ENCODE results near the gene TNFRSF1B. TPM values are rescaled to one million over a fixed set of nuclear protein-coding genes. Genes with fewer than 3 reads are reported as not detected.

TNFRSF1B gene
- total RNA-seq, 1 donor from 2014 or later = 5.1 TPM

DNA sequence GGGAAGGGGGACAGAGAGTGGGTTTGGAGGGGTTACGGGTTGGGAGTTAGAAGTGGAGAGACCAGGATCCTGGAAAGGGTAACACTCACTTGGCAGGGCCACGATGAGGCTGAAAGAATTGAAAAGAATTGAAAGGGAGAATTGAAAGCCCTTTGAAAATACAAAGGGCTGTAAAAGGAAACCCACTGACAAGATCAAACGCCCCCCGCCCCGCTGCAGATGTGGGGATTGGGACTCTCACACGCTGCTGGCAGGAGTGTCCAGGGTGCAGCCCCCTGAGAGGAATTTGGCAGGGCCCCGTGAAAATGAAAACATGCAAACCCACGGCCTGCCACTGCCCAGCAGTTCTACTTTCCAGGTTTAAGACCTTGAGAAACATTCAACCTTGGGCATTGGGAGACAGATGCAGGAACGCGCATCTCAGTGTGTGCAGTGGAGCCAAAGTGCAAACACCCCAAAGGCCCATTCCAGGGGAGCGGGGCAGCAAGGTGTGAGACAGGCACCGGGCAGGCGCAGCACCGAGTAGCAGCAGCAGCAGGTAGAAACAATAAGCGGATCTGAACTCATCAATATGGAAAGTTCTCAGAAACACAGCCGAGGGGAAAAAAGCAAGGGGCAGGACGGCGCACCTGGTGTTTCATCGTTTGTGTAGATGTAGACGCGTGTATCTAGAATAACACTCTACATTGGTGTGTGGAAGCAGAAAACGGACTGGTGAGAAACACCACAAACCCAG, 8.3 kb upstream of the TNFRSF1B start:
- H3K4me1 Mint-ChIP-seq (ENCODE audit: low read depth, unreplicated experiment) = no peaks in the 10 kb centered on the region
- no peak overlapping the region for H3K27ac Mint-ChIP-seq (ENCODE audit: unreplicated experiment)
- peaks cover 5% of the 10 kb centered on the region for H3K9me3 Mint-ChIP-seq (ENCODE audit: unreplicated experiment)
- no peak overlapping the region for H3K4me3 Mint-ChIP-seq (ENCODE audit: unreplicated experiment)
- DNase-seq = no peak
- no peaks in the 10 kb centered on the region for H3K36me3 Mint-ChIP-seq (ENCODE audit: unreplicated experiment)
- peaks cover 3% of the 10 kb centered on the region for H3K27me3 Mint-ChIP-seq (ENCODE audit: unreplicated experiment)
- TF ChIP-seq, protein P1, sequence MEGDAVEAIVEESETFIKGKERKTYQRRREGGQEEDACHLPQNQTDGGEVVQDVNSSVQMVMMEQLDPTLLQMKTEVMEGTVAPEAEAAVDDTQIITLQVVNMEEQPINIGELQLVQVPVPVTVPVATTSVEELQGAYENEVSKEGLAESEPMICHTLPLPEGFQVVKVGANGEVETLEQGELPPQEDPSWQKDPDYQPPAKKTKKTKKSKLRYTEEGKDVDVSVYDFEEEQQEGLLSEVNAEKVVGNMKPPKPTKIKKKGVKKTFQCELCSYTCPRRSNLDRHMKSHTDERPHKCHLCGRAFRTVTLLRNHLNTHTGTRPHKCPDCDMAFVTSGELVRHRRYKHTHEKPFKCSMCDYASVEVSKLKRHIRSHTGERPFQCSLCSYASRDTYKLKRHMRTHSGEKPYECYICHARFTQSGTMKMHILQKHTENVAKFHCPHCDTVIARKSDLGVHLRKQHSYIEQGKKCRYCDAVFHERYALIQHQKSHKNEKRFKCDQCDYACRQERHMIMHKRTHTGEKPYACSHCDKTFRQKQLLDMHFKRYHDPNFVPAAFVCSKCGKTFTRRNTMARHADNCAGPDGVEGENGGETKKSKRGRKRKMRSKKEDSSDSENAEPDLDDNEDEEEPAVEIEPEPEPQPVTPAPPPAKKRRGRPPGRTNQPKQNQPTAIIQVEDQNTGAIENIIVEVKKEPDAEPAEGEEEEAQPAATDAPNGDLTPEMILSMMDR (IDR thresholded peaks at IDR 0.05; ENCODE audit: partially characterized antibody, unreplicated experiment) = no peak

DNA sequence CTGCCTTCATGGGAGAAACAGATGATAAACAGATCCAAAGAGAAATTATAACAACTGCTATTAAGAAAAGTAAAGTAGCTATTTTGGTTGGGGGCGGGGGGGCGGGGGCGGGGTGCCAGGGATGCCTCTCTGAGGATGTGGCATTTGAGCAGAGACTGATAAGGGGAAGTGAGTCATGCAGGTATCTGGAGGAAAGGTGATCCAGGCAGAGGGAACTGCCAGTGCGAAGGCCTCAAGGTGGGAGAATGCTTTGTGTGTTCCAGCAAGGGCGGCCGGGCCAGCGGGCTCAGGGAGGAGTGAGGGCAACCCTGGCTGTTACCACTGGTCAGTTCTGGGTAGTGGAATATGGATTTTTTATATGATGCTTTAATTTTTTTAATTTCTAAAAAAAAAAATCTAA, 7.0 kb upstream of the TNFRSF1B start:
- Mint-ChIP-seq H3K27me3 (ENCODE audit: unreplicated experiment) (peaks cover 3% of the 10 kb centered on the region), H3K9me3 (ENCODE audit: unreplicated experiment) (peaks cover 5% of the 10 kb centered on the region), H3K4me3 (ENCODE audit: unreplicated experiment) (no peak overlapping the region), H3K27ac (ENCODE audit: unreplicated experiment) (no peak overlapping the region), H3K36me3 (ENCODE audit: unreplicated experiment) (no peaks in the 10 kb centered on the region), H3K4me1 (ENCODE audit: low read depth, unreplicated experiment) (no peaks in the 10 kb centered on the region)
- TF ChIP-seq, protein P1 (IDR thresholded peaks at IDR 0.05; ENCODE audit: partially characterized antibody, unreplicated experiment) = no peak
- DNase-seq = no peak

DNA sequence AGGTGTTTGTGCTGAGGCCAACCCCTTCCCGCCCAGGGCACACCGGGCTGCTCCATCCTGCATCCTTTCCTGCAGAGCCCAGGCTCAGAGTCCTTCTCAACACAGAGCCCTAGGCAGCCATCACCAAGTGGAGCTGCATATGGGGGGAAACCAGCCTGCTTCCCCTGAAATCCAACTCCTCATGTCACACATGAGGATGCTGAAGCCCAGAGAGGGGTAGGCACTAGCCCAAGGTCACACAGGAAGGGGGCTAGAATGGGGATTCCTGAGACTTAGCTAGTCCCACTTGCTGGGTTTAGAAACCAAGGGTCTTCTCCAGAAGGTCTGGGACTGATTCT, 5.5 kb upstream of the TNFRSF1B start:
- H3K9me3 Mint-ChIP-seq (ENCODE audit: unreplicated experiment) = peaks cover 7% of the 10 kb centered on the region
- TF ChIP-seq, protein P1 (IDR thresholded peaks at IDR 0.05; ENCODE audit: partially characterized antibody, unreplicated experiment) = no peak
- H3K36me3 Mint-ChIP-seq (ENCODE audit: unreplicated experiment) = no peaks in the 10 kb centered on the region
- H3K4me3 Mint-ChIP-seq (ENCODE audit: unreplicated experiment) = no peak overlapping the region
- no peaks in the 10 kb centered on the region for H3K4me1 Mint-ChIP-seq (ENCODE audit: low read depth, unreplicated experiment)
- no peak overlapping the region for H3K27ac Mint-ChIP-seq (ENCODE audit: unreplicated experiment)
- DNase-seq = no peak
- H3K27me3 Mint-ChIP-seq (ENCODE audit: unreplicated experiment) = peaks cover 4% of the 10 kb centered on the region

DNA sequence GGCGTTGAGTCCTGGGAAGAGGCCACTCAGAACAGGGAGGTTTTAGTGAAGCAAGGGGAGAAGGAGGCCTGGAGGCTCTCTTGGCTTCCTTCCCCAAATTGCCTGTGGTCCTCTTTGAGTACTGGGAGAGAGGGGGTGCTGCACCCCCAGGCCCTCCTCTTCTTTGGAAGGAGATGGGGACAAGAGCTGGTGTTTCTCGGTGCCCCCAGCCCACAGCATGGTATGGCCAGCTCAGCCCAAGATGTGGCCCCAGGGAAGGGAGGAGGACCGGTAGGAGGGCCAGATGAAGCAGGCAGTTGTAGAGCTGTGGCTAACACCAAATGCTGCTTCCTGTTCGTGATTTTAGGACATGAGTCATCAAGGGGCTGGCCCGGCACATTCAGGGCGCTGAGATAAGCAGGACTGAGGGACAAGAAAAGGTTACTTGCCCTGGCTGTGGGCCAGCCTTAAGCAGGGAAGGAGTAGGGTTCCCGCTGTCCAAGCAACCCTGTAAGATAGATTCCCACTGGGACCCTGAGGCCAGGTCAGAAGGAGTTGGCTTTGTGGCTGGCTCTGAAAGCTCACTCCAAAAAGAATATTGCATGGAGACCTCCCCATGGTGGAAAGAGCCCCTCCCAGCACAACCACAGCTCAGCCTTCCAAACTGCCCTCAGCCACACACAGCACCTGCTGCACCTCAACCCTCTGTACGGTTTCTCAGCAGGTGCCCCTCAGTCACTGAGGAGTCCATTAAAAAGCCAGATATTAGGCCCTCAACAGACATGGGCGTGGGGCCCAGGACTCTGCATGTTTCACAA, 4.9 kb upstream of the TNFRSF1B start:
- Mint-ChIP-seq H3K4me3 (ENCODE audit: unreplicated experiment) (no peak overlapping the region), H3K4me1 (ENCODE audit: low read depth, unreplicated experiment) (no peaks in the 10 kb centered on the region), H3K9me3 (ENCODE audit: unreplicated experiment) (peaks cover 7% of the 10 kb centered on the region), H3K27ac (ENCODE audit: unreplicated experiment) (no peak overlapping the region), H3K27me3 (ENCODE audit: unreplicated experiment) (peaks cover 7% of the 10 kb centered on the region), H3K36me3 (ENCODE audit: unreplicated experiment) (no peaks in the 10 kb centered on the region)
- TF ChIP-seq, protein P1 (IDR thresholded peaks at IDR 0.05; ENCODE audit: partially characterized antibody, unreplicated experiment) = no peak
- no peak for DNase-seq
